Measurements from ENCODE around the gene NR2F1-AS1.

GRCh38 chr5:93401634-93402213 is 179.3 kb downstream of the NR2F1-AS1 start:
- no peak for TF ChIP-seq HDGF (IDR thresholded peaks at IDR 0.05; ENCODE audit: borderline replicate concordance)
- TF ChIP-seq ELF4 (IDR thresholded peaks at IDR 0.05): no peak
- no peak for TF ChIP-seq SP1 (IDR thresholded peaks at IDR 0.05)
- no peak for TF ChIP-seq CTBP1 (IDR thresholded peaks at IDR 0.05; ENCODE audit: borderline replicate concordance)
- TF ChIP-seq SUZ12 (IDR thresholded peaks at IDR 0.05): no peak
- TF ChIP-seq FOXA1 (IDR thresholded peaks at IDR 0.05): no peak
- TF ChIP-seq L3MBTL2 (conservative IDR thresholded peaks at IDR 0.05): no peak
- TF ChIP-seq TARDBP (IDR thresholded peaks at IDR 0.05): no peak
